Dedifferentiated amniotic fluid mesenchymal stem cell (primary cell): Measurements from ENCODE around the gene FNTB.

Experiments
- DNase-seq: peaks from one replicate; pipeline ENCODE4 v3.0.0-alpha.2; 2016; ENCODE audit errors: extremely low spot score

The FNTB gene, protein sequence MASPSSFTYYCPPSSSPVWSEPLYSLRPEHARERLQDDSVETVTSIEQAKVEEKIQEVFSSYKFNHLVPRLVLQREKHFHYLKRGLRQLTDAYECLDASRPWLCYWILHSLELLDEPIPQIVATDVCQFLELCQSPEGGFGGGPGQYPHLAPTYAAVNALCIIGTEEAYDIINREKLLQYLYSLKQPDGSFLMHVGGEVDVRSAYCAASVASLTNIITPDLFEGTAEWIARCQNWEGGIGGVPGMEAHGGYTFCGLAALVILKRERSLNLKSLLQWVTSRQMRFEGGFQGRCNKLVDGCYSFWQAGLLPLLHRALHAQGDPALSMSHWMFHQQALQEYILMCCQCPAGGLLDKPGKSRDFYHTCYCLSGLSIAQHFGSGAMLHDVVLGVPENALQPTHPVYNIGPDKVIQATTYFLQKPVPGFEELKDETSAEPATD

DNA sequence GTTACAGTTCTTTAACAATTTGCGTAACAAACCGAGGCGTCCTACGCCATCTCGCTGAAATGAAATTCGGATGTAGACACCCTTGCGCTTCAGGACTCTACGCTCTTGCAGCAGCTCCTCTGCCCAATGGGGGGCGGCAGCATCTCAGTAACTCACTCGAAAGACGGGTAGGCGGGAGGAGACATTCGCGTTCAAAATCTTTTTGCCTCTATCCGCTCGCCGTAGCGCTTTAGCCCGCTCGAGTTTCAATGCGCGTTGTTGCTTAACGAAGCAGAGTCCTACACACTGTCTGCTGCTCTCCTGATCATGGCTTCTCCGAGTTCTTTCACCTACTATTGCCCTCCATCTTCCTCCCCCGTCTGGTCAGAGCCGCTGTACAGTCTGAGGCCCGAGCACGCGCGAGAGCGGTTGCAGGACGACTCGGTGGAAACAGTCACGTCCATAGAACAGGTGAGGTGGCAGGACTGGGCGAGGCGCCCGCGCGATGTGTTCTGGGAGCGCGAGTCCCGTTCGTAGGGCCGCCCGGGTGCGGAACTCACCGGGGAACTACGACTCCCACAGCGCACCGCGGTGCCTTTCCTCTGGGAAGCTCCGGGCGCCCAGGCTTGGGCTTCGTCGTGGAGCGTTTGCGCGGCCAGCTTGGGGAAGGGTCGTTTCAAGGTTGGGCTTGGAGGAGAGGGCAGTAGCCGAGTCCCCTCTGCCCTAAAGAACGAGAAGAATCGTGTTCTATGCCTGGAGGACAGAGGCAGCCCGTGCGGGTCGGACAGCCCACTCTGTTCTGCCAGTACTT is at the start of gene FNTB:
TSS of gene FNTB (plus strand) at position 248 of the 790 bp plus-strand sequence. CDS start at position 307, 59 bp downstream.
- peak; percentile 98 for DNase-seq

DNA sequence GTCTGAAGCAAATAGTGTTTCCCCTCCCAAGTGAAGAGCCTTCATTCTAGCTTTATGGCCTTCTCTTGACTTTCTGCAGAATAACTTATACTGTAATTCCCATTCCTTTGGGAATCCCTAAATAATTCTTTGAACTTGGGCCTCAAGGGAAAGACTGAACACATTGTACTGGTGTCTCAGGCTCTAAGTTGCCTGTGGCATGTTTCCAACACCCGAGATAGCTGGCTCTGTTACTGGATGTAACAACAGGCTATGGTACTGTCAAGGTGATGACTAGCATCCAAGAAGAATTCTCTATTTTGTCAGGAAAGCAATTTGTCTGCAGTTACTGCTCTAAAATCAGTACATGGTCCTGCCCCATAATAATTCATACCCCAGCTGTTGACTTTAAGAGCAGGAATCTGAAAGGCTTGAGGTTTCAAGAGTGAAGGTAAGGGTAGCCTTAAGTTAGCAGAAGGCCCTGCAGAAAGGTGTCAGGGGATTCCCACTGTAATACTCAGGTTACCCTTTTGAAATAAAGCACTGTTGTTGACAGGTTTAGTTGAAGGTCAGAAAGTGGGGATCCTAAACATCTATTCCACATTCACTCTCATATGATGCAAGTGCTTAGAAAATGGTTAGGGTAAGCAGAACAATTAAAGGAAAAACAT is 49.4 kb upstream of the FNTB start:
- DNase-seq, result no peak

DNA sequence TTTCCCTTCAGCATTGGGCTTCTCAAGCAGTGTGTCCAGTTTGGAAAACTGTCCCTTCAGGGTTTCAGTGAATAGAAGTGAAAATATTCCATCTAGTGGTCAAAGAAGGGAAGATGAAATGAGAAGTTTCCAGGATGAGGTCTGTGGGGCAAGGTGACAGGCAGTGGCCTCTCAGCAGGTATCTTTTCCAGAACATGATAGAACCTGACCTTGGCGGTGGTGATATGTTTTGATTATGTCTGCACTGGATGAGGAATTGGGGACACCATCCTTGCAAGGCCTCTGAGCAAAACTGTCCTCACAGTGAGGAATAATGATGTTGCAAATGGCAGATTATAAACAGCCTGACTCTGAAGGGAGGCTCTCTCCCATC is 48.9 kb upstream of the FNTB start:
- DNase-seq, result no peak

DNA sequence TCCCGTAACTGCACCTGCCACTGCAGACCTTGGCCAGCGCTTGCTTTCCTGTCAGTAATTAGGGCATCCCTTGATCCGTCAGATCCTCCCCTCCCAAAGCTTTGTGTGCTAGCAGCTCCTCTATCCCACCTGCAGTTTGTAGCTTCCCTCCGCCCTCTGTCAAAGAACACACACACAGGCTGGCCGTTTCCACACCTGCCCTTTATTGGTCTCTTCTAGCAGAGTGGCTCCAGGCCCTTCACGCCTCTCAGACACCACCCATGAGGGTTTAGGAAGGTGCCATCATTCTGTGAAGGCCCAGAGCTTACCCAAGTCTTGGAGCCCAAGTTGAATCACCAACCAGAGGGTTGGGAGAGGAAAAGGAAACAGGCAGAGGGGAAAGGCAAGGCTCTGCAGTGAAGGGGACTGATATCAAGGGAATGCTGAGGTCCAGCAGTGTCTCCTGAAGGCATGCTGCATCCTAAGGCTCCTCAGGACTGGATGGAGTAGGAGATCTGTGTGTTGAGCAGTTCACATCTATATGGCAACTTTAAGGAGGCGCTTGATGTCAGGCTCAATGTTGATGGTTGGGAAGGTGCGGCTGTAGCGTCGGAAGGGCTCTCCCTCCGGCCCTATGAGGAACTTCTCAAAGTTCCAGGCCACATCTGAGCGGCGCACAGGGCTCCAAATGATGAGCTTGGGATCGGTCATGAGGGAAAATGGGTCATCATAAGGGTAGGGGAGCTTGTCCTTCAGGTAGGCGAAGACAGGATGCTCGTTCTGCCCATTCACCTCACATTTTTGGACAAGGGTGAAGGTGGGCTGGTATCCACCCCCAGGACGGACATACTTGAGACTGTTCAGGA is 47.5 kb upstream of the FNTB start:
- DNase-seq, result no peak

DNA sequence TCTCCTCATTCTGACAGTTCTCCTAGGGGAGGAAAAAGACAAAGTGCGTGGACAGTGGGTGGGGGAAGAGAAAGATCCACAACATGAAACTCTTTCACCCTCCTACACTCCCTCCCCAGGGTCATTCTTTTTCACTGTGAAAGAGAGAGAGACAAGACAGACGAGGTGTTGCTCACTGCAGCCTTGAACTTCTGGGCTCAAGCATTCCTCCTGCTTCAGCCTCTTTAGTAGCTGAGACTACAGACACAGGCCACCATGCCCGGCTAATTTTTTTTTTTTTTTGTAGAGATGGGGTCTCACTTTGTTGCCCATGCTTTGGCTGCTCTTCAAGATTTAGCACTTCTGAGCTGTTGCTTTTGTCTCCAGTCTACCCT is 46.9 kb upstream of the FNTB start:
- no peak for DNase-seq

DNA sequence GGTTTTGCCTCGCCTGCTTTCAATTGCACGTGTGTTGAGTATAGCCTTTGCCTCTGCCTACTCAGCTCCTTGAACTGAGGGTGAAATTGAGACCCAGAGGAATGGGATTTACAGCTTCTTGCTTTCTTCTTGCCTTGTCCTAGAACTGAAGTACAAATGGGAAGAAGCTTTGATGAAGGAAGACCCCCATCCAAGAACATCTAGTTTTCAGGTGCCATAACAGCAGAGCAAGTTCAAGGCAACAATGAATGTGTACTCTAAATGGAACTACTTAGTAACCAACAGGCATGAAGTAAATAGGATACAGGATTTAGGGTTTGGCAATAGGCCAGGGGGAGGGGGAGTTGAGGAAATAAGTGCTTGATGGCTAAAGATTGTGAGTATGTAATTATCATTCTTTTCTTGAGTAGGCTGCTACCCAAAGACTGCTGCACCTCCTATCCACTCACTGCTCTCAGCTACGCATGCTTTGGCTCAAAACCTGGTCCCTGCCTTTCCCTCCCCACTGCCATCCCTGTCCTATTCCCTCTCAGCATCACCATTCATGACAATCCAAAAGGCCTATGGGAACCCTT is 46.3 kb upstream of the FNTB start:
- no peak for DNase-seq

DNA sequence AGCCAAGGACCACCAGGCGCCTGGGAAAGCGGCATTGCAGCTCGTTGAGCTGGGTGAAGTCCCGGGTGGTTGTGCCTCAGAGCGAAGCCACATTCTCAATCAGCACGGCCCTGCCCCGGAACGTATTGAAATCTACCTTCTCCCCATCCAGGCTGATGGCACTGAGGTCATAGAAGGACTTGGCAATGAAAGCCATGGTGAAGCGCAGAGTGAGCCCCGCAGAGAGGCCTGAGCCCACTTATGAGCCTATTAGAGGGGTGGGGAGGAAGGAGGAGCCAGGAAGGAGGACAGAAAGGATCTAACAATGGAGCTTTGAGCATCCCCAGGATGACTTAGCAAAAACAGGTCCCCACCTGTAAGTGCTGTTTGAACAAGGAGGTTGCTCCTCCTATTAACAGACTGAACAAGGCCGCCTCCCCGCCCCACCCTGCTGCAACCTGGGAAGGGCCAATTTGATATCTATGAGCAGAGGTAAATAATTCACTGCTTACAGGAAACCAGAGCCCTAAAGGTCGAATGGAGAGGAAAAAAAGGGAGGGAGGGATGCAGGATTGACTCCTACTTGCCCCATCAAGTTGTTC is 44.1 kb upstream of the FNTB start, which contains the start of gene GPX2:
TSS of gene GPX2 (minus strand) at position 215 of the 581 bp plus-strand sequence. CDS start at position 196, 19 bp downstream.
- DNase-seq, result no peak

DNA sequence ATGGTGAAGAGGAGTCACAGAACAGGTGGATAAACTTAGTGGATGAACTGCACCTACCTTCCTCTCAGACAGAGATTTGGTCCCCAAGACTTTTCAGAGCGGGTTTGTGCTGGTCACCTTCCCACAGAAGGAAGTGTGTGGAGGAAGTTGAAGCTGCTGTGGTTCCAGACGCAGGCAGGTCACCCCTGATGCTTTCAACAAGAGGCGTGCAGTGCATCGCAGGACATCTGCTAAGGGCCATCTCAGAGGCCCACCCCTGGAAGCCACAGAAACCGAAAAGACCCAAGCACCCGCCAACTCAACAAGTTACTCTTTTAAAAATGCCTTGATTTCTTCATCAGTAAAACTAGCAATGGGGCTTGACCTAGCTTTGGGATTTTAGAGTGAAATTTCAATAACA is 43.1 kb upstream of the FNTB start:
- no peak for DNase-seq

DNA sequence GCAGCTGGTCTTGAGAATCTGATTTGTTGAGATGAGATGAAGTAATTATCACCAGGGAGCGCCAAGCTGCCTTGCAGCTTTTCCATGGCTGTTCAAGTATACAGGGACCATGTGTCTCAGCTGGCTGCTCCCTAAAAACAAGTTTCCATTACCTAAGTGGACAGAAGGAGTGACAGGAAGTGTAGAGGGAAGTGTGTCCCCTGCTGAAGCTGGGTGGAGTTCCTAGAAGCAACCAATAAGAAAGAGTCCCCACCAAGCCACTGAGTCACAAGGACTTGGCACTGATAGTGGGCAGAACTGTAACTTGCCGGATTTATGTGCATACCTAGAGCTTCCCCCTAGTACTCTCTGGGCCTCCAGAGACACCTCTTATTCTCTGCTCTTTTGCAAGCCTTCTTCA is 42.7 kb upstream of the FNTB start:
- no peak for DNase-seq

DNA sequence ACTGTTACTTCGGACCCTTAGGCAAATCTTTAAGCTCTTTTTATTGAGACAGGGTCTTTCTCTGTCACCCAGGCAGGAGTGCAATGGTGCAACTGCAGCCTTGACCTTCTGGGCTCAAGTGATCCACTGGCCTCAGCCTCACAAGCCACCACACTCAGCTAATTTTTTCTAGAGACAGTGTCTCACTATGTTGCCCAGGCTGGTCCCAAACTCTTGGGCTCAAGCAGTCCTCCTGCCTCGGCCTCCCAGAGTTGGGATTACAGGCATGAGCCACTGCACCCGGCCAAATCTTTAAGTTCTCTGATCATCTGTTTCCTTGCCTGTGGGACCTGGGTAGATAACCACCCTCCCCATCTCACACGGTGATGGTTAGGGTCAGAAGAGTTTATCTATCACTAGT is 41.8 kb upstream of the FNTB start:
- no peak for DNase-seq

DNA sequence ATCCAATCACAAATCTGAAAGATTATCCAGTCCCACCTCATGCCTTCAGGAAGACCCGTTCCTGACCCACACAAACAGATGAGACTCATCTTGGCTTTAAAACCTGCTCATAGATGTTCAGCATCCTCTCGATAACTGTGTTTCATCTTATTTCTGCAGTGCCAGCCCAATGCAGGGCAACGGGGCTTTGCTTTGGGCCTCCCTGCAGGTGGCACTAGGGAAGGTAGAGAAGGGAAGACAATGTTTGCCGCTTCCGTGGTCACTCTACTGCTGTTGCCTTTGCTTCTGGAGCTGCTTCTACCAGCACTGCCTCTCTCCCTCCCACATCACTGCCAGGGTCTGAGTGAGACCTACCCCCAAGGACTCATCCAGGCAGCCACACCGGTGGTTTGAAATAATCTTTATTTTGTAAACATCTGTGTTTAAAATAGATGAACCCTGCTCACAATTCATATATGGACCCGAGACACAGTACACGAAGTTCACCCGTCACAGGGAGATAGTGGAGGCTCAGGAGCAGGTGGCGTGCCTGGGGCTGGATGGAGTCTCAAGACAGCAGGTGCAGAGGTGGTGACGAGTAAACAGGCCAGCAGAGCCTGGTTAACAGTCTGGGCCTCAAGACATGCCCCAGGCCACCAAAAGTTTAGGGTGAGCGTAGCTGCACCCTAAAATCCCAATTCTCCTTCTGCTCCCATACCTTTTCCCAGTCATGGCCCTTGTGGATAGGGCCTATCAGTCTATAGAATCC is 41.1 kb upstream of the FNTB start:
- no peak for DNase-seq

DNA sequence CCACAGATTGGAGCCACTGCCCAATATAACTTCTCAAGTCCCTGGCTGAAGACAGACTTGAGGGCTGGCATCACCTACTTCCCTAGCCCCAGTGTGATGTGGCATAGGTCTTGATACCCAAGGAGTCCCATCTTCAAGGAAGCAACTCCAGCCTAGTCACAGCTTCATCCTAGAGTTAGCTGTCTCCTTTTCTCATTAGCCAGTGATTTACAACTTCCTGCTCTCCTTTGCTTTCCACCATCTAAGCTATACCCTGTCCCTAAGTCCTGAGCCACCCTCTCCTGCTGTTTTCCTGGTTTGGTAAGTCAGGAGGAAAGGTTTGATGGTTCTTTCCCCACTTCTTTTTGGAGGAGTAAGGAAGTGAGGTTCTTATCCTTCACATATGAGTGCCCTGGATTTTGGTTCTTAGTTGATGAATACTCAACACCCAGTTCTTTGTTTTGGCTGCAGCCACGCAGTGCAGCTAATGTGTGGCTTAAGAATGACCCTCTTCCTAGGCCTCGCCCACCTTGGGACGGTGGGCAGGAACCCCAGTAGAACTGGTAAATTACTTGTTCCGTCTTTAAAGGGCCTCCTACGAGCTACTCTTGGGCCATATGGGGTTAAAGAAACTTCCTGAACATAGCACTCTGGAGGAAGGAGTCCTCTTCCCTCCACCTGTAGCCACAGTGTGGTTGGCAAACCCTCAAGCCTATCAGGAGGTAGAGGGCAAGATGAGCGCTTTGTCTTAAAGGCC is 40.2 kb upstream of the FNTB start:
- DNase-seq, result no peak

DNA sequence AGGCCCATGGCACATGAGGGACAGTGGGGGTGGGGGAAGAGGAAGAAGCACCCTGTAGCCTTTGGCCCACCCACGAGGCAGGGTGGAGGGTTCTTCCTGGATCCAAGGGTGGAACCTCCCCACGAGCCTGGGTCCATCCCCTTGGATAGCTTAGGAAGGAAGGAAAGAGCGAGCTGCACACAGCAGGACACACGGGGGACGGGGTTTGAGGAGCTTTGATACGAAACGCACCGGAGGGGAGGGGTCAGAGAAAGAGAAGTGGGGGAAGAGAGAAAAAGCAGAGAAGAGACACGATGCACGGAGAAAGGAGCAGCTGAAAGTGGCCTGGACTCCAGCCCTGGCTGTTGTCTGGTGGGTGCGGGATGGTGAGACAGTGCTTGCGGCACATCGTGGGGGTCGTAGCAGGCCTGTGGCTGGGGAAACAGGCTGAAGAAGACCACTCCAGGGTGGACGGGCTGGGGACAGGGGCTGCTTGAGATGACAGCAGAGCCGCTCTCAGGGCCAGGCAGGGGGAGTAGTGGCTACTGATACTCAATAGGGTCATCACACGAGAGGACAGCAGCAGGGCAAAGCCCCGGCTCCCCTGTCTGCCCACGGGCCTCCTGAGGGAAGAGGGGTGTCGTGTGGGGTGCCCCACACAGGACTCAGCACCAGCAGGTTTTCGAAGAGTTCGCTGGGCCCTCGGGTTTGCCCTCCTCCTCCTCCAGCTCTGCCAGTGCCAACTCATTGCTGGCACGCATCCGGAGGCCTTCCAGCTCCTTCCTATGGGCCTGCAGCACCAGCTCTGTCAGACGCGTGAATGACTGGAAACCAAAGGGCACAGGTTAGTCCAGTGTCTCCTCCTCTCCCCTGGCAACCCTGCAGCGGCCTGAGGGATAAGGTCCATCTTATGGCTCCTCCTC is 38.7 kb upstream of the FNTB start:
- DNase-seq, result no peak

DNA sequence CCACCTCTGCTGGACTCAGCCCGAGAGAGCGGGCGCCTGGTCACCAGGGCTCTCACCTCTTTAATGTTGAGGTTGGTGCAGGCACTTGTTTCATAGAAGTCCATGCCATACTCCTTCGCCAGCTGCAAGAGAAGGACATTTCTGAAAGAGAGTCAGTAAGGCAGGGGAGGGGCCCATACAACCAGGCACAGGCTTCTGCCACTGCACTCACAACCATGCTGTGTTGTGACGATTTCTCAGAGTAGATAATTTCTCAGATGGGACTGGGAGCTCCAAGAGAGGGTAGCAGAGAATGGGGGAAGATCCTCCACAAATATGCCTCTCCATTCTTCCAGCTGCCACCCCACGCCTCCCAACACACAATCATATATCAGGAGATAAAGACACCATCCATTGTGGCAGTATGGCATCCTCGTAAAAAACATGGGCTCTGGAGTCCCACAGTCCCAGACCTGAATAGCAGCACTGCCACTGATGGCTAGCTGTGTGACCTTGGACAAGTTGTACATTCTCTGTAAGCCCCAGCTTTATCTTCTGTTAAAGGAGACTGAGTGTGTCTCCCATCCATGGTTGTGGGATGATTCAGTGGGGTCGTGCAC is 38.0 kb upstream of the FNTB start:
- no peak for DNase-seq

DNA sequence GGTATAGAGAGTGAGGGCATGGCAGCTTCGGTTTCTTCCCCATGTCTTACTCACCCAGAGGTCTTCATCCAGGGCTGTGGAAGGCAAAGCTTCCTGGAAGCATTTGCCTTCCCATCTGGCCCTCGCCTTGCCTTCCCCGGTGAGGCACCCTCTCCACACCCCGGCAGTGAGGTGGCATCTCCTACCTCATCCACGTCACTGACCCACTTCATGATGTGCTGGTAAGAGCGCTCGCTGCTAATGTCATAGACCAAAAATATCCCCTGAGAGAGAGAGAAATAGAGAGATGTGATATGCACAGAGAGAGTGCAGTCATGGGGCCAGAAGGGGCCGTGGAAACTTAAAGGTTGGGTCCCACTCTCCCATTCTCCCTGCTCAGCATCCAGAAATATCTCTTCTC is 35.8 kb upstream of the FNTB start:
- DNase-seq, result no peak

DNA sequence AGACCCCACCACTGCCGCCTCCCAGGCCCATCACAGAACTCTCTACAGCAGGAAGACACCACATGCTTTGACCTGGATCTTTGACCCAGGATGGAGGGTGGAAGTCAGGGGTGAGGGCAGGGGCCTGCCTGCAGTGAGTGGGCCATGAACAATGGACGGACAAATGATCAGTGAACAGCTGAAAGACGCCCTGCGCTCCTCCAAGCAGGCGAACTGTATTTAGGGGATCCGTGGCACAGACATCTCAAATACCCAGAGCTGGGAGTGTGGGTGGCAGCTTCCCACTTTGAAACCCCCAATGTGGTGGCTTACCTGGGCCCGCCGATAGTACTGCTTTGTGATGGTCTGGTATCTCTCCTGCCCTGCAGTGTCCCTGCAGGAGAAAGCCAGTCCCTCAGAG is 35.4 kb upstream of the FNTB start:
- no peak for DNase-seq

DNA sequence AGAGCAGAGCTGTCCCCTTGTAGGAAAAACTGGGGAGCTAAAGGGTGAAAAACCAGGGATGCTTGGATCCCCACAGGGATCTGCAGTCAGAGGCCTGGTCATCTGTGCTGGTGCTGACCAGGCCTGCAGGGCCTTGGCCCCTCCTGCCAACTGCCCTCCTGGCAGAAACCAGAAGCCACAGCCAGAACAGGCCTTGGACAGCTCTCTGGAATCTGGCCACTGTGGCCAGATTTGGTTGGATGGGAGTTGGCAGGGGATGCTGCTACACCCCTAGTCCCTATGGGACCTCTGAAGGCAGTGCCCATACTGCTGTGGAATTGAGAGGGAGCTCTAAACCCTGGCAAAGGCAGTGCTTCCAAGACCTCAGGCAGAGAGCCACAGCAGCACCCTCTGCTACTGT is 35.0 kb upstream of the FNTB start:
- no peak for DNase-seq
